ENCODE data around the gene NCF4. TPM values are rescaled to one million over a fixed set of nuclear protein-coding genes. Genes with fewer than 3 reads are reported as not detected.

NCF4 gene
- total RNA-seq, 1 donor from 2014 or later, result 6.8 TPM

GRCh38 chr22:36833073-36833472, 27.7 kb upstream of the NCF4 start:
- DNase-seq (no peak), ATAC-seq (no peak)
- intact Hi-C loops (cut with micrococcal nuclease), result no loop called here

- DNase-seq, result no peak
- intact Hi-C loops (cut with micrococcal nuclease), result no loop called here
- ATAC-seq, result no peak
Measured at GRCh38 chr22:36835903-36836302, 24.9 kb upstream of the NCF4 start.

GRCh38 chr22:36838119-36839030, 22.4 kb upstream of the NCF4 start:
- DNase-seq (no peak), ATAC-seq (no peak)
- intact Hi-C loops (cut with micrococcal nuclease), result no loop called here

- ATAC-seq, result no peak
- intact Hi-C loops (cut with micrococcal nuclease), result no loop called here
- DNase-seq, result no peak
Measured at GRCh38 chr22:36839356-36840073, 21.3 kb upstream of the NCF4 start.

- intact Hi-C loops (cut with micrococcal nuclease), result no loop called here
- DNase-seq, result no peak
- ATAC-seq, result no peak
Measured at GRCh38 chr22:36840106-36840505, 20.7 kb upstream of the NCF4 start.

GRCh38 chr22:36846271-36846670, 14.5 kb upstream of the NCF4 start:
- DNase-seq (no peak), ATAC-seq (no peak)
- intact Hi-C loops (cut with micrococcal nuclease), result no loop called here

GRCh38 chr22:36846949-36847348, 13.9 kb upstream of the NCF4 start:
- DNase-seq (no peak), ATAC-seq (no peak)

GRCh38 chr22:36850056-36850455, 10.8 kb upstream of the NCF4 start:
- no peak for ATAC-seq
- DNase-seq, result no peak
- intact Hi-C loops (cut with micrococcal nuclease), result no loop called here

More at GRCh38 chr22:36846949-36847348, 13.9 kb upstream of the NCF4 start:
- intact Hi-C loops (cut with micrococcal nuclease), result no loop called here

- intact Hi-C loops (cut with micrococcal nuclease), result no loop called here
- no peak for DNase-seq
- ATAC-seq, result no peak
Measured at GRCh38 chr22:36850682-36851081, 10.1 kb upstream of the NCF4 start.

- intact Hi-C loops (cut with micrococcal nuclease), result no loop called here
Measured at GRCh38 chr22:36852056-36852973, 8.5 kb upstream of the NCF4 start.

GRCh38 chr22:36853407-36854099, 7.3 kb upstream of the NCF4 start:
- ATAC-seq, result peak; percentile 31
- DNase-seq, result peak; percentile 81
- intact Hi-C loops (cut with micrococcal nuclease), result no loop called here

More at GRCh38 chr22:36852056-36852973, 8.5 kb upstream of the NCF4 start:
- DNase-seq (no peak), ATAC-seq (no peak)

GRCh38 chr22:36855478-36855877, 5.3 kb upstream of the NCF4 start:
- ATAC-seq (no peak), DNase-seq (no peak)
- intact Hi-C loops (cut with micrococcal nuclease), result loop anchor here (5.0 kb wide), 1 partner anchor 308 kb away; no protein-coding TSS in a partner anchor

GRCh38 chr22:36856121-36856791, 4.5 kb upstream of the NCF4 start:
- DNase-seq (peak; percentile 94), ATAC-seq (peak; percentile 92)
- intact Hi-C loops (cut with micrococcal nuclease), result loop anchor here (5.0 kb wide), 1 partner anchor 309 kb away; no protein-coding TSS in a partner anchor

- intact Hi-C loops (cut with micrococcal nuclease), result loop anchor here (5.0 kb wide), 1 partner anchor 309 kb away; no protein-coding TSS in a partner anchor
- ATAC-seq (no peak), DNase-seq (no peak)
Measured at GRCh38 chr22:36856792-36857135, 4.0 kb upstream of the NCF4 start.

GRCh38 chr22:36858156-36858555, 2.6 kb upstream of the NCF4 start:
- intact Hi-C loops (cut with micrococcal nuclease), result loop anchor here (5.0 kb wide), 1 partner anchor 311 kb away; no protein-coding TSS in a partner anchor
- DNase-seq, result no peak

GRCh38 chr22:36858966-36859365, 1.8 kb upstream of the NCF4 start:
- DNase-seq, result no peak
- intact Hi-C loops (cut with micrococcal nuclease), result loop anchor here (5.0 kb wide), 1 partner anchor 312 kb away; no protein-coding TSS in a partner anchor
- ATAC-seq, result no peak

More at GRCh38 chr22:36858156-36858555, 2.6 kb upstream of the NCF4 start:
- no peak for ATAC-seq

GRCh38 chr22:36860017-36860416, 789 bp upstream of the NCF4 start:
- no peak for ATAC-seq
- intact Hi-C loops (cut with micrococcal nuclease), result no loop called here
- DNase-seq, result no peak

- no peak for DNase-seq
- no peak for ATAC-seq
- intact Hi-C loops (cut with micrococcal nuclease), result no loop called here
Measured at GRCh38 chr22:36860438-36860820, 377 bp upstream of the NCF4 start.
